Measurements from ENCODE around the gene MAOA.

The MAOA gene

GRCh38 chrX:43741843-43742573 is 85.9 kb downstream of the MAOA start:
- no peak for TF ChIP-seq CTCF (IDR thresholded peaks at IDR 0.05; ENCODE audit: low read depth, low read length)
- H3K4me3 ChIP-seq (ENCODE audit: low read depth, low read length) = no peak overlapping the region

- no peak for TF ChIP-seq CTCF (IDR thresholded peaks at IDR 0.05; ENCODE audit: low read depth, low read length)
Observed at GRCh38 chrX:43743100-43743822, 87.2 kb downstream of the MAOA start.

GRCh38 chrX:43744284-43744683 is 88.2 kb downstream of the MAOA start:
- H3K4me3 ChIP-seq (ENCODE audit: low read depth, low read length) = no peak overlapping the region
- TF ChIP-seq CTCF (IDR thresholded peaks at IDR 0.05; ENCODE audit: low read depth, low read length) = no peak

More at GRCh38 chrX:43743100-43743822, 87.2 kb downstream of the MAOA start:
- no peak overlapping the region for H3K4me3 ChIP-seq (ENCODE audit: low read depth, low read length)

- H3K4me3 ChIP-seq (ENCODE audit: low read depth, low read length) = no peak overlapping the region
Observed at GRCh38 chrX:43745938-43746721, 90.0 kb downstream of the MAOA start.

GRCh38 chrX:43747476-43747875 is 91.4 kb downstream of the MAOA start:
- TF ChIP-seq CTCF (IDR thresholded peaks at IDR 0.05; ENCODE audit: low read depth, low read length) = no peak
- no peak overlapping the region for H3K4me3 ChIP-seq (ENCODE audit: low read depth, low read length)

More at GRCh38 chrX:43745938-43746721, 90.0 kb downstream of the MAOA start:
- no peak for TF ChIP-seq CTCF (IDR thresholded peaks at IDR 0.05; ENCODE audit: low read depth, low read length)

- TF ChIP-seq CTCF (IDR thresholded peaks at IDR 0.05; ENCODE audit: low read depth, low read length) = no peak
- no peak overlapping the region for H3K4me3 ChIP-seq (ENCODE audit: low read depth, low read length)
Observed at GRCh38 chrX:43750248-43750676, 94.2 kb downstream of the MAOA start.
